WTC11 (cell line): ENCODE data around the gene PALS1.

Experiments used
- ATF2 ChIP-seq: sonication (generic); formaldehyde crosslinking; IDR thresholded peaks from 2 replicates; pipeline ENCODE4 v1.8.1; 2022; ENCODE audit warnings: low read depth, missing genetic modification reagents, borderline replicate concordance
- CBFB ChIP-seq: sonication (generic); formaldehyde crosslinking; IDR thresholded peaks from 2 replicates; pipeline ENCODE4 v1.8.1; 2022; ENCODE audit warnings: mild to moderate bottlenecking, low read depth, missing genetic modification reagents
- CTCF ChIP-seq: fragments of 200-600 bp; IDR thresholded peaks from 2 replicates; pipeline ENCODE4 v1.8.0; 2022; ENCODE audit warnings: antibody characterized with exemption
- ETV6 ChIP-seq: sonication (generic); formaldehyde crosslinking; IDR thresholded peaks from 2 replicates; pipeline ENCODE4 v1.8.1; 2022; ENCODE audit warnings: mild to moderate bottlenecking, missing genetic modification reagents
- JUN ChIP-seq: sonication (generic); formaldehyde crosslinking; IDR thresholded peaks from 2 replicates; pipeline ENCODE4 v1.8.0; 2023; ENCODE audit warnings: mild to moderate bottlenecking, missing genetic modification reagents
- NFATC4 ChIP-seq: fragments of 250-450 bp; sonication (Bioruptor Pico); IDR thresholded peaks from 2 replicates; pipeline ENCODE4 v1.9.0; 2021; ENCODE audit warnings: mild to moderate bottlenecking
- NR2C2 ChIP-seq: sonication (generic); formaldehyde crosslinking; IDR thresholded peaks from 2 replicates; pipeline ENCODE4 v1.8.0; 2022; ENCODE audit warnings: mild to moderate bottlenecking, missing genetic modification reagents
- TEAD1 ChIP-seq: sonication (generic); formaldehyde crosslinking; IDR thresholded peaks from 2 replicates; pipeline ENCODE4 v1.8.0; 2022; ENCODE audit warnings: mild to moderate bottlenecking, missing genetic modification reagents
- ZNF138 ChIP-seq: sonication (generic); formaldehyde crosslinking; conservative IDR thresholded peaks from 2 replicates; pipeline ENCODE4 v1.8.1; 2022; ENCODE audit warnings: mild to moderate bottlenecking, moderate library complexity, missing genetic modification reagents
- ZNF317 ChIP-seq: sonication (generic); formaldehyde crosslinking; IDR thresholded peaks from 2 replicates; pipeline ENCODE4 v1.8.1; 2023; ENCODE audit warnings: low read depth, mild to moderate bottlenecking, moderate library complexity, missing genetic modification reagents, borderline replicate concordance
- TF ChIP-seq, protein P1 (sequence below): sonication (generic); formaldehyde crosslinking; IDR thresholded peaks from 2 replicates; pipeline ENCODE4 v1.8.0; 2022; ENCODE audit warnings: mild to moderate bottlenecking, missing genetic modification reagents
- TF ChIP-seq, protein P2 (sequence below): sonication (generic); formaldehyde crosslinking; IDR thresholded peaks from 2 replicates; pipeline ENCODE4 v1.8.0; 2022; ENCODE audit warnings: mild to moderate bottlenecking, missing genetic modification reagents
- TF ChIP-seq, protein P3 (sequence below): sonication (generic); formaldehyde crosslinking; IDR thresholded peaks from 2 replicates; pipeline ENCODE4 v1.8.1; 2023; ENCODE audit warnings: mild to moderate bottlenecking, moderate library complexity, missing genetic modification reagents
- TF ChIP-seq, protein P4 (sequence below): fragments of 250-450 bp; sonication (Bioruptor Pico); IDR thresholded peaks from 2 replicates; pipeline ENCODE4 v1.9.0; 2021; ENCODE audit warnings: moderate library complexity, mild to moderate bottlenecking, inconsistent platforms, borderline replicate concordance

DNA sequence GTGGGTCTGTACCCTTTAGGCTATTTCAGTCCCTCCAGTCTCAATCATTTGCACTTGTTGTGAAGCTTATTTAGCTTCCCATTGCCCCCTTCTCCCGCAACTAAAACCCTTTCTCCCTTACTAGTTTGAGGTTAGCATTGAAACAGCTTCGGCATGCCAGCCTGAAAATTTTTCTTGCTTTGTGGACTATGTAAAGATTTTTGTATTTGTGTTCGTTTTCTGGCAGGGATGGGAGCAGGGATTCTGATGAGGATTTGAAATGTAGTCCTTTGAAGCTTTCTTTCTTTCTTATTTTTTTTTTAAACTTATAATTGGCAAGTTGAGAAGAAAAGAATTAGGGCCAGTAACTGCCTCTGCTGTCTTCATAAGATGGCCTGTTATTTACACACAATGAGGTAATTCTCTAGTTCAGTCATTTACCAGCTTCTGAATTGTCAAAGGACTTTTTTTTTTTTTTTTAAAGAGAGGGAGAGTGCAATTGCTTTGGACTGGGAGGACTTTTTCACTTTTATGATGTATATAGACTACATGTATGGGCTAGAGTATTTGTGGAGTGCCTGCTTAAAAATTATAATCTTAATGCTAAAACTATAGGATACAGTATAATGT, 29.0 kb downstream of the PALS1 start:
- TF ChIP-seq, protein P1, sequence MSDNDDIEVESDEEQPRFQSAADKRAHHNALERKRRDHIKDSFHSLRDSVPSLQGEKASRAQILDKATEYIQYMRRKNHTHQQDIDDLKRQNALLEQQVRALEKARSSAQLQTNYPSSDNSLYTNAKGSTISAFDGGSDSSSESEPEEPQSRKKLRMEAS (CRISPR knock-in tag) = no peak
- TF ChIP-seq CBFB (CRISPR knock-in tag) (no peak), ATF2 (CRISPR knock-in tag) (no peak), CTCF (no peak), NR2C2 (no peak), NFATC4 (CRISPR knock-in tag) (no peak), ZNF138 (CRISPR knock-in tag) (no peak), JUN (CRISPR knock-in tag) (no peak), ETV6 (CRISPR knock-in tag) (no peak), ZNF317 (CRISPR knock-in tag) (no peak), TEAD1 (CRISPR knock-in tag) (no peak)
- TF ChIP-seq, protein P2, sequence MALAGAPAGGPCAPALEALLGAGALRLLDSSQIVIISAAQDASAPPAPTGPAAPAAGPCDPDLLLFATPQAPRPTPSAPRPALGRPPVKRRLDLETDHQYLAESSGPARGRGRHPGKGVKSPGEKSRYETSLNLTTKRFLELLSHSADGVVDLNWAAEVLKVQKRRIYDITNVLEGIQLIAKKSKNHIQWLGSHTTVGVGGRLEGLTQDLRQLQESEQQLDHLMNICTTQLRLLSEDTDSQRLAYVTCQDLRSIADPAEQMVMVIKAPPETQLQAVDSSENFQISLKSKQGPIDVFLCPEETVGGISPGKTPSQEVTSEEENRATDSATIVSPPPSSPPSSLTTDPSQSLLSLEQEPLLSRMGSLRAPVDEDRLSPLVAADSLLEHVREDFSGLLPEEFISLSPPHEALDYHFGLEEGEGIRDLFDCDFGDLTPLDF (CRISPR knock-in tag) = no peak
- TF ChIP-seq, protein P3, sequence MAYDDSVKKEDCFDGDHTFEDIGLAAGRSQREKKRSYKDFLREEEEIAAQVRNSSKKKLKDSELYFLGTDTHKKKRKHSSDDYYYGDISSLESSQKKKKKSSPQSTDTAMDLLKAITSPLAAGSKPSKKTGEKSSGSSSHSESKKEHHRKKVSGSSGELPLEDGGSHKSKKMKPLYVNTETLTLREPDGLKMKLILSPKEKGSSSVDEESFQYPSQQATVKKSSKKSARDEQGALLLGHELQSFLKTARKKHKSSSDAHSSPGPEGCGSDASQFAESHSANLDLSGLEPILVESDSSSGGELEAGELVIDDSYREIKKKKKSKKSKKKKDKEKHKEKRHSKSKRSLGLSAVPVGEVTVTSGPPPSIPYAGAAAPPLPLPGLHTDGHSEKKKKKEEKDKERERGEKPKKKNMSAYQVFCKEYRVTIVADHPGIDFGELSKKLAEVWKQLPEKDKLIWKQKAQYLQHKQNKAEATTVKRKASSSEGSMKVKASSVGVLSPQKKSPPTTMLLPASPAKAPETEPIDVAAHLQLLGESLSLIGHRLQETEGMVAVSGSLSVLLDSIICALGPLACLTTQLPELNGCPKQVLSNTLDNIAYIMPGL (CRISPR knock-in tag) = no peak
- TF ChIP-seq, protein P4, sequence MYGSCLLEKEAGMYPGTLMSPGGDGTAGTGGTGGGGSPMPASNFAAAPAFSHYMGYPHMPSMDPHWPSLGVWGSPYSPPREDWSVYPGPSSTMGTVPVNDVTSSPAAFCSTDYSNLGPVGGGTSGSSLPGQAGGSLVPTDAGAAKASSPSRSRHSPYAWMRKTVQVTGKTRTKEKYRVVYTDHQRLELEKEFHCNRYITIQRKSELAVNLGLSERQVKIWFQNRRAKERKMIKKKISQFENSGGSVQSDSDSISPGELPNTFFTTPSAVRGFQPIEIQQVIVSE (CRISPR knock-in tag) = no peak
